GM19324 (cell line): Measurements from ENCODE around the gene TAB2.
"Not testable (repeated sequence)": the region's sequence is repeated elsewhere in the genome, so short reads cannot be mapped to it uniquely, and the experiment has no call there.

Source experiments
- ATAC-seq: cut with Tn5 transposase; IDR thresholded peaks from one replicate; pipeline ENCODE4 v1.9.1; 2021; ENCODE audit warnings: mild to moderate bottlenecking, moderate library complexity; ENCODE audit not compliant: unreplicated experiment, low FRiP score

Gene TAB2

GRCh38 chr6:149332602-149333265, 15.2 kb downstream of the TAB2 start:
- no peak for ATAC-seq

- ATAC-seq: no peak
Measured at GRCh38 chr6:149333266-149333620, 15.7 kb downstream of the TAB2 start.

- ATAC-seq: no peak
Measured at GRCh38 chr6:149334201-149334600, 16.7 kb downstream of the TAB2 start.

GRCh38 chr6:149334682-149335160, 17.2 kb downstream of the TAB2 start:
- no peak for ATAC-seq

GRCh38 chr6:149335924-149336608, 18.6 kb downstream of the TAB2 start:
- no peak for ATAC-seq

- no peak for ATAC-seq
Measured at GRCh38 chr6:149336609-149336928, 19.1 kb downstream of the TAB2 start.

GRCh38 chr6:149337320-149337719, 19.8 kb downstream of the TAB2 start:
- no peak for ATAC-seq

GRCh38 chr6:149340200-149340599, 22.7 kb downstream of the TAB2 start:
- ATAC-seq: no peak

GRCh38 chr6:149342525-149342924, 25.0 kb downstream of the TAB2 start:
- no peak for ATAC-seq

- ATAC-seq: no peak
Measured at GRCh38 chr6:149343501-149343900, 26.0 kb downstream of the TAB2 start.

GRCh38 chr6:149346078-149346477, 28.6 kb downstream of the TAB2 start:
- no peak for ATAC-seq

GRCh38 chr6:149347067-149347466, 29.6 kb downstream of the TAB2 start:
- ATAC-seq: no peak

GRCh38 chr6:149349279-149349678, 31.8 kb downstream of the TAB2 start:
- ATAC-seq: not testable (repeated sequence)

GRCh38 chr6:149354009-149354408, 36.5 kb downstream of the TAB2 start:
- ATAC-seq: no peak

- no peak for ATAC-seq
Measured at GRCh38 chr6:149356081-149356750, 38.7 kb downstream of the TAB2 start.

GRCh38 chr6:149357726-149358538, 40.4 kb downstream of the TAB2 start:
- no peak for ATAC-seq

GRCh38 chr6:149359440-149359839, 41.9 kb downstream of the TAB2 start:
- no peak for ATAC-seq

GRCh38 chr6:149360536-149360935, 43.0 kb downstream of the TAB2 start:
- ATAC-seq: no peak

- no peak for ATAC-seq
Measured at GRCh38 chr6:149362289-149362688, 44.8 kb downstream of the TAB2 start.

GRCh38 chr6:149363154-149363553, 45.6 kb downstream of the TAB2 start:
- no peak for ATAC-seq

GRCh38 chr6:149364557-149364956, 47.0 kb downstream of the TAB2 start:
- ATAC-seq: no peak
